ENCODE results near the gene ACAP3.
"Not testable (repeated sequence)": the region's sequence is repeated elsewhere in the genome, so short reads cannot be mapped to it uniquely, and the experiment has no call there.

The ACAP3 gene

DNA sequence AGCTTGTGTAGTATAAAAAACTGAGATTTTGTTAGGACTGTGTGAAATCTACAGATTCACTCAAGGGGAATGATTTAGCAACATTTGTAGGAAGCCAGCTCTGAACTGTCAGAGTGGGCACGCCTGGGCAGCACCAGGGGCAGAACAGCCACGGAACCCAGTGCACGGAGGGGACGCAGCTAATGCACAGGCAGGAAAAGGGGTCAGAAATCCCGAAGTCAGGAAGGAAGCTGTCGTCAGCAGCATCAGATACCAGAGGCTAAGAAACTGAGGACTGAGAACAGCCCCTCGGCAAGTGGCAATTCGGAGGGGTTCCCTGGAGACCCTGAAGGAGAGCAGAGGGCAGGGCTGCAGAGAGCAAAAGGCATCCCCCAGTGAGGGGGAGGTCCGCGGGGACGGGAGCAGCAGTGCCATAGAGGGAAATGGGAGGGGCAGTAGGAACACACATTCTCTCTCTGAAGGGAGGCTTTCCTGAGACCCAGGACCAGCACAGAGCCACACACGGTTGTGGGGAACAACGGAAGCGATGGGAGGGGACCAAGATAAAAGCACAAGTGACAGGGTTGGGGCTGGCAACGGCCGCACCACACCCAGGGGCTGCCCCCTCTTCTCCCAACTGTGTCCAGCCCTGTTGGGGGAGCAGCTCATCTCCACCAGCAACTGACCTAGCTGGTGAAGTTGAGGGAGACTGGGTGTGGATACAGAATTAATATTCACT lies 46.7 kb downstream of the ACAP3 start:
- peak; percentile 84 for DNase-seq

DNA sequence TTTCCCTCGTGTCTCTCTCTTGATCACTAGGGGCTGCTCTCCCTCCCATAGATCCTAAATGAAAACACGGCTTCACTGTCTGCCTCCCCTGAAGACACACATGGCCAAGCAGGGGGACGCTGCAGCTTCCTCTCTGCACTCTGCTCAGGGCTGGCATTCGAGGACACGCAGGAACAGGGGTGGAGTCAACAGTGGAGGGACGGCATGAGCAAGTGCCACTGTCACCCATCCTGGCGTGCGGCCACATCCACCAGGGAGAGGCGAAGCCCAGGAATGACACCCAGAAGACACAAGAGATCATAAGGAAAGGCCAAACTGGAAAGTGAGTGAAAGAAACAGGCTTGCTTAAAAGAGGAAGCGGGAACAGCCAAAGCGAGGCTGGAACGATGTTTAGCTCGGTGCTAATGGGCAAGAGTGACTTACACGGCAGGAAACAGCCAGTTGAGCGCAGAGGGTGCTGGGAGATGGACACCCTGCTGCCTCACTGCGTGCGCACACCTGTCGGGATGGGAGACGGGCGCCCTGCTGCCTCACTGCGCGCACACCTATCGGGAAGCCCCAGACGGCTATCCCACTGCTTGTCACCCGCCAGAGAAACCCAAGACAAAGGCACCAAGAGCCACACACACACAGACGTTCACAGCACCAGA lies 47.7 kb downstream of the ACAP3 start:
- DNase-seq: no peak

DNA sequence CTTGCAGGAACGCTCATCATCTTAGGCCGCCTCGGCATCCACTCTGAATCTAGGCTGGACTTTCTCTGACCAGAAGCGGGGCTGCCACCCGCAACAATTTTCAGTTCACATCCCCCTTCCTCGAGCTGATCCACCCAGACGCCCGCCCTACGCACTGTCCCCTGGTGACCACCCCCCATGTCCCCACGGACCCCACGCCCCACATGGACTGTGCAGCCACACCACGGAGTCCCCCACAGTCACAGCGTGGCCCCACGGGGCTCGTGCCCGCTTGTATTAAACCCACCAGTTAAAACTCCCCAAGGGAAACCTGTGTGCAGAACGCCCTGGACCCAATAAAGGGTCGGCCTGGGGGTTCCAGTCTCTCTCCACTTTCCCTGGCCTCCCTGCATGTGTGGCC lies 48.2 kb downstream of the ACAP3 start:
- no peak for DNase-seq

DNA sequence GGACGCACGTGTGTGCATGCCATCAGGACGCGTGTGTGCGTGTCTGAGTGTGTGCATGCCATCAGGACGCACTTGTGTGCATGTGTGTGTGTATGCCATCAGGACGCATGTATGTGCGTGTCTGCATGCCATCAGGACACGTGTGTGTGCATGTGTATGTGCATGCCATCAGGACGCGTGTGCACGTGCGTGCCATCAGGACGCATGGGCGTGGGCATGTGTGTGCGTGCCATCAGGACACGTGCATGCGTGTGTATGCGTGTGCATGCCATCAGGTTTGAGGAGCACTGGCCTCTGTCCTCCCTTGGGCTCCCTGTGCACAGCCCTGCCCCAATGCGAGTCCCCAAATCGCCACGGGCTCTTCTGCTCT lies 48.6 kb downstream of the ACAP3 start:
- no peak for DNase-seq

DNA sequence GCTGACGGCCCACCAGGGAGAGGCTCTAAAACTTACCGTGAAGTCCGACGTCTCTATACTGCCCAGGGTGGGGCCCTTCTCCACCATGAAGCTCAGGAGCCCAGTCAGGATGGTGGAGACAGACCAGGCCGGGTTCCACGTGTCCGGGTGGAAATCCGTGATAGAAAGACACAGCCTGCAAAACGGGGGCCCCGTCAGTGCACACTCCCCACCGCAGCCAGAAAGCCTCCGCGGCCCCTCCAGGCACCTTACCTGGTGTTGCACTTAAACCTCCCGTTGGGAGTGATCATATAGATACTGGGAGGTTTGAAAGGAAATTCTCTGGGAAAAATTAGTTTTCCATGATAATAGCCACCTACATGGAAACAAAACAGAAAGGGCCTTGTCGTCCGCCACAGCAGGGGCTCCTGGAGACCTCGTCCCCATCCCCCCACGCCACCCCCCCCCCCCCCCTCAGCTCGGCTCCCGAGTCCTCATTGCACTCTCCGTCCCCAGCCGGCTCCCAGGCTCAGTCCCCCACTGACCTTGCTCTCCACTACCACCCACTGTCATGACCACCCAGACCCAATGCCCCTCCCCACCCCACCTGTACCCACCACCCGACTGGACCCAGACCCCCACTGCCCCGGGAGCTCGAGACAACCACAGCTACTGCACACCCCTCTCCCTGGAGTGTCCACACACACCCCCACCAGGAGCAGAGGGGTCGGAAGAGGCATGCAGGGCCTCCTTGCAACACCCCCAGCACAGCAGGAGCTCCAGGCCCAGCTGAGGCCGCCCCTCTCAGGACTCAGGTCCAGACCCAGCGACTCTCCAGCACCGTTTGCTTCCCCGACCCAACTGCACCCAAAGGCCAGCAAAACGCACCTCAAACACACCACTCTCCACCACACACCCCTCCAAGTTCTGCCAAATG lies 50.5 kb downstream of the ACAP3 start:
- no peak for DNase-seq

DNA sequence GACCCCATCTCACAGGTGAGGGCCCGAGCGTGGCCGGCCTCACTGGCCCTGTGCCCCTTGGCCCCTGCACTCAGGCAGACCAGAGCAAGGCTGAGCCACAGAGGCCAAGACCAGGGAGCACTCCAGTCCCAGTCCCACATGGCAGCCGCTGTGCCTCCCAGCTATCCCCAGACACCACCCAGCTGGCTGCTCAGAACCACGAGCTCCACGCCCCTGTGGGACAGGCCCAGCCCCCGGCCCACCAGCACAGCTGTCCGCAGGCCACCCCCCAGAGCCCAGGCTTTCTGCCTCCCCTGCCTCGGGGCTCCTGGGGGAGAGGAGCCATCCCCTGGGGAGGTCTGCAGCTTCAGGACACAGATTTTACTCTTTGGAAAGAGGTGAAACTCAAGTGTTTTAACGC lies 52.1 kb downstream of the ACAP3 start:
- DNase-seq: no peak

DNA sequence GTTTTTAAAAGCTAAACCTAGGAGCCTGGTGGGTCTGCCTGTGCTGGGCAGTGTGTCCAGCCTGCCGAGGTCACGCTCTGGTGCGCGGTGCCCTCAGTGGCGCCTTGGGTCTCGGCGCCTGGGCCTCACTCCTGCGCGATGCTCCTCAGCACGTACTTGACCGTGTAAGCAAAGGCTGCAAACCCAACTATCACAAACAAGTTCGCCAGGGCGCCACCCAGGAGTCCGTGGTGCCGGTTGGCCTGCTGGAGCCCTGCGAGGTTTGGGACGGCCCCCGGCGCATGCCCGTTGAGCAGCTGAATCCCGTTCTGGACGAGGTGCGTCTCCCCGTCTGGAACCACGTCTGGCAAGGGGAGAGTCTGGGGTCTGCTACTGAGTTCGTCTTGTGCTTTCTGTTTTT lies 52.7 kb downstream of the ACAP3 start:
- DNase-seq: no peak

DNA sequence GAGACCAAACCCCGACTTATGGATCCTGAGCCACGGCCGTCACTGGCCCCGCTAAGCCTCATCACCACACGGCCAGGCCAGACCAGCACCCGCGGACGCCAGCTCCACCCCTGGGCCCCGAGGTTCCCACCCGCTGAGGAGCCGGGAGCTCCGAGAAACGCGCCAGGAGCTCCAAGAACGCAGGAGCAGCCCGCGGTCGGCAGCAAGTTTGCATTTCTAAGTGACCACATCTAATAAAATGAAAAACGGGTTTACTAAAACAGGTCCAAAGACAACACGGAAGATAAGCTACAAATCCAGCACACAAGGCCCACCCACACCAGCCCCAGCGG lies 53.1 kb downstream of the ACAP3 start:
- DNase-seq: no peak

DNA sequence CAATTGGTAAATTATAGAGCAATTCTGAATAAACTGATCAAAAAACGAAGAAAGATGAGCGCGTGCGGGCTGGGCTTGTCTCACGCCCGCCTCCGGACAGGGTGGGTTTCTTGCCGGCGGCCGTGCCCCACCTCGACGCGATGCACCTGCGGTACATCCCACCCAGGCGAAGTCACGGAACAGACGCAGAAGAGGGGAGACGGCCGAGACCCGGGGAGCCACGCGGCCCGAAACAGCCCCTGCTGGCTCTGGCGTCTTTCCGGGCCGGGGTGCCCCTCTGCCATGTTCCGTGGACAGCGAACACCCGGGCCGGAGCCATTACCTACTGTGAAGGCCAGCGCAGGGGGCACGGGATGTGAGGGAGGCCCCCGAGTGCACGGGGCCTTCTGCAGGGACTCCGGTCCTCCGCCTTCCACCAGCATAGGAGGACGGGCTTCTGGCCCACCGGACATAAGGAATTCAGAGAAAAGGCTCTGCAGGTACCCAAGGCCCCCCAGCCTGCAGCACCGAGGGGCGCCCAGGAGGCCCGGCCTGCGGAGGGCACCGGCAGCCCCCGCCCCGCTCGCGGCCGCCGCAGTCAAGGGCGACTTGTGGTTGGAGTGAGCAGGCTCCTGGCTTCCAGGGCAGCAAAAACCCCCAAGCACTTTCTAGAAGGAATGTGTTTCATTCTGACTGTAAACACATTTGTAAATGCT lies 53.6 kb downstream of the ACAP3 start:
- no peak for DNase-seq

DNA sequence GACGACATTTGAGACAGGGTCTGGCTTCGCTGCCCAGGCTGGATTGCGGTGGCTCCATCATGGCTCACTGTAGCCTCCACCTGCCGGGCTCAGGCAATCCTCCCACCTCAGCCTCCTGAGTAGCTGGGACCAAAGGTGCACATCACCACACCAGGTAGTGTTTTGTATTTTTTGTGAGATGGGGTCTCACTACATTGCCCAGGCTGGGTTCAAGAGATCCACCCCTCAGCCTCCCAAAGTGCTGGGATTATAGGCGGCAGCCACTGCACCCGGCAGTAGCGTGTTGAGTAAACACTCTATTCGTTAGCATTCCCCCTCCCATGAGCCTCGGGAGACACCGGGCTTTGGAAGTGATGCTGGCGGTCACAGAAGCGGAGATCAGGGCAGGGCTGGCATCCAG lies 54.4 kb downstream of the ACAP3 start:
- no peak for DNase-seq

DNA sequence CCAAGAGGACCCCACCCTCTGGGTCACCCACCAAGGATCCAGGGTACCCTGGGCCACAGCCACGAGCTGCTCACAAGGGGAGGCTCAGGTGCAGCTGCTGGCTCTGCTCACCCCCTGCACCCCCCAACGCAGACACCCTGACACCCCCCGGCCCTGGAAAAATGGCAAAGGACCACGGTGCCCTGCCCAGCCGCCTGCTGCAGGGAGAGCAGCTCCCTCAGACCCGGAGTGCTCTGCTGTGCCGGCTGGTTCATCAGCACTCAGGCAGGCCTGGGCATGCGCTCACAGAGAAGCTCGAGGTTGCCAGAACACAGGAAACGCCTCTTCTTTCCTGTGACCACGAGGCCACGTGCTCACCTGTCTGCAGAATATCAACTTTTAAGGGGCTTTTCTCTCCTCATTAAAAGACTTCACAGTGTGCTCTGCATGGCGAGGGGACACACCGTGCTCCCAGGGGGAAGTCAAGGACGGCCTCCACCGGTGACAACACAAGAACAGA lies 56.9 kb downstream of the ACAP3 start:
- DNase-seq: no peak

DNA sequence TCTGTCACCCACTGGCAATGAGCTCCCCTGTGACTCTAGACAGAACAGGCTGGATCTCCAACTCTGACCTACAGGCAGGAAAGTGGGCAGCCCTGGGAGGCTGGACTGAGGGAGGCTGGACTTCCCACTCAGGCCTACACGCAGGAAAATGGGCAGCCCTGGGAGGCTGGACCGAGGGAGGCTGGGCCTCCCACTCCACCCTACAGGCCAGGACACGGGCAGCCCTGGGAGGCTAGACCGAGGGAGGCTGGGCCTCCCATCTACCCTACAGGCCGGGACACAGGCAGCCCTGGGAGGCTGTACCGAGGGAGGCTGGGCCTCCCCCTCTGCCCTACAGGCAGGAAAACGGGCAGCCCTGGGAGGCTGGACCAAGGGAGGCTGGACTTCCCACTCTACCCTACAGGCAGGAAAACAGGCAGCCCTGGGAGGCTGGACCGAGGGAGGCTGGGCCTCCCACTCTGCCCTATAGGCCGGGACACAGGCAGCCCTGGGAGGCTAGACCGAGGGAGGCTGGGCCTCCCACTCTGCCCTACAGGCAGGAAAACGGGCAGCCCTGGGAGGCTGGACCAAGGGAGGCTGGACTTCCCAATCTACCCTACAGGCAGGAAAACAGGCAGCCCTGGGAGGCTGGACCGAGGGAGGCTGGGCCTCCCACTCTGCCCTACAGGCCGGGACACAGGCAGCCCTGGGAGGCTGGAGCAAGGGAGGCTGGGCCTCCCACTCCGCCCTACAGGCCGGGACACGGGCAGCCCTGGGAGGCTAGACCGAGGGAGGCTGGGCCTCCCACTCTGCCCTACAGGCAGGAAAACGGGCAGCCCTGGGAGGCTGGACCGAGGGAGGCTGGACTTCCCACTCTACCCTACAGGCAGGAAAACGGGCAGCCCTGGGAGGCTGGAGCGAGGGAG lies 59.5 kb downstream of the ACAP3 start:
- not testable (repeated sequence) for DNase-seq

DNA sequence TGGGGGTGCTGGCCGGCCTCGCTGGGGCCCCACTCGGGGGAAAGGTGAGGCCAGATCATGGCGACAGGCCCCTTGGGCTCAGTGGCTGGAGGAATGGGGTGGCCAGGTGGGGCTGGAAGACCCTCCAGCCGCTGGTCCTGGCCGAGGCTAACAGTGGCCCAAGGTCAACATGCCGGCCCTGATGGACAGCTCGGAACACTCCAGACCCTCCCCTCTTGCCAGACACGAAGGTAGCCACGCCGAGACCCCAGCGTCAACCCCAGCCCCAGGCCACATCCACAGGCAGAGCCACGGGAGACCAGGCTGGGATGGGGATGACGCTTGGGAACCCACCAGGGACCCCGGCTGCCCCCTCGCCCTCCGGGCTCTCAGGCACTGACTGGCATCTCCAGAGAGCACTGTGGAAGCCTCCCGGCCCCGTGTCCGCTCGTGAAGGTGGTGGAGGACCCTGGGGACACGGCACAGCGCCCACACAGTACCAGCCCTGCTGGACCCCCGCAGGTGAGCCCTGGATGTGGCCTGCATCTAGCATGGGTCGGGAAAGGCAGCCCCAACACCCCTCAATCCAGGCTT lies 60.3 kb downstream of the ACAP3 start:
- DNase-seq: no peak

DNA sequence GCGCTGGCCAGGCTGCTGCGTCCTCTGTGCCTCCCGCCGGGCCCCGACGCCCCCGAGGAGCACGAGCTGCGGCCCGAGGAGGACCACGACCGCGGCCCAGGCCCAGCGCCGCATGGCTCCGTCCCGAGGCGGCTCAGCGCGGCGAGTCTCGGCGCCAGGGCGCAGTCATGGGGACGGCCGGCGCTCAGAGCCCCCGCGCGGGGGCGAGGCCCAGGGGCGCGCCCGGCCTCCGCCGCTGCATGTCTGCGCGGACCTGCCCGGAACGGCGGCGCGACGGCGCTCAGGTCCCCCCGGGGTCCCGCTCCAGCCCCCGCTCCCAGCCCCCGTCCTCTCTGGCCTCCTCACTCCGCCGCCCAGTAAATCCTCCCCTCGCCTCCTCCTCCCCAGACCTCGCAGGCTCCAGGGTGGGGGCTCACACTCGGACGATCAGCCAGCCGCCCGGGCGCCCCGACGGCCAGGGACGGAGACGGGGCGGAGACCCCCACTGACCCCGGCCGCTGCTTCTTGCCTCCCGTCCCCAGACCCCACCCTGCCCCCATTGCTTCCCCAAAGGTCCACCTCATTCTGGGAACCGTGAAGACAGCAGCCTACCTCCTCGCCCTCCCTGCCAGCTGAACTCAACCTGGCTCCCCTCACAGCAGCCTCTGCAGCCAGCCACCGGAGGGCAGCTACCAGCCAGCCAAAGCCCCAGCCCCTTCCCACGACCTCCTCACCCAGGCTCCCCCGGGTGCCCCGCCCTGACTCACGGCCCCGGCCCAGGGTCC lies 61.0 kb downstream of the ACAP3 start, which contains the start of gene C1QTNF12:
Gene C1QTNF12, minus strand, starts transcription at position 146 of the 764 bp plus-strand sequence. Its CDS starts 32 bp downstream, at position 114.
- peak; percentile 27 for DNase-seq

DNA sequence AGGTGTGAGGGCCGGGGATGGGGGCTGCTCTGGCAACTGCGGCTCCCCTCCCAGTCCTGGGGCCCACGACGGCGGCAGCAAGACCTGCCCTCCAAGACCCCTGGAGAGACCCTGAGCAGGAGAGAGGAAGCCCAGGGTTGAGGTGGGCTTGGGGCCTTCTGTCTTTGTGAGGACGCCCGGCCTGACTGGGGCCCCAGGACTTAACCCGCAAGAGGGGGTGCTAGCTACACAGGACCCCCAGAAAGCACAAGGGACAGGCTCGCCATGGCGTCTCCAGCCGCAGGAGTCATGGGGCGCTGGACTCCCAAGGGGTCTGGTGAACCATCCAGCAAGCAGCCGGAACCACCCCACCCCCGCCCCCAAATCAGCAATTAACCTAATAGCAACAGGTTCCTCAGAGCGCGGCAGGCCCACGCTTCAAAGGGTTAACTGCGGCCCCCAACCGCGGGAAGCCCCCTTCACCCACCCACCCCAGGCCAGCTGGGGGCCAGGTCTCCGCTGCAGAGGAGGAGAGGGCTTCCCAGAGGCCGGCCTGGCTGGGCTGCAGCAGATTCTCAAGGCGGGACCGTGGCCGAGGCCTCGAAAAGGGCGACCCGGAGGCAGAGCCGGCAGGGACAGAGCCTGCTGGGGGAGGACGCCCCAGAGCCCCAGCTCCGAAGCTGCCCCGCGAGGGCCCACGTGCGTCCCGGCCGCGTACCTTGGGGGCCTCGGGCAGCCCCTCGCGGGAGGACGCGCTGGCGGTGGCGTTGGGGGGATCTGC lies 61.7 kb downstream of the ACAP3 start:
- DNase-seq: peak; percentile 24

DNA sequence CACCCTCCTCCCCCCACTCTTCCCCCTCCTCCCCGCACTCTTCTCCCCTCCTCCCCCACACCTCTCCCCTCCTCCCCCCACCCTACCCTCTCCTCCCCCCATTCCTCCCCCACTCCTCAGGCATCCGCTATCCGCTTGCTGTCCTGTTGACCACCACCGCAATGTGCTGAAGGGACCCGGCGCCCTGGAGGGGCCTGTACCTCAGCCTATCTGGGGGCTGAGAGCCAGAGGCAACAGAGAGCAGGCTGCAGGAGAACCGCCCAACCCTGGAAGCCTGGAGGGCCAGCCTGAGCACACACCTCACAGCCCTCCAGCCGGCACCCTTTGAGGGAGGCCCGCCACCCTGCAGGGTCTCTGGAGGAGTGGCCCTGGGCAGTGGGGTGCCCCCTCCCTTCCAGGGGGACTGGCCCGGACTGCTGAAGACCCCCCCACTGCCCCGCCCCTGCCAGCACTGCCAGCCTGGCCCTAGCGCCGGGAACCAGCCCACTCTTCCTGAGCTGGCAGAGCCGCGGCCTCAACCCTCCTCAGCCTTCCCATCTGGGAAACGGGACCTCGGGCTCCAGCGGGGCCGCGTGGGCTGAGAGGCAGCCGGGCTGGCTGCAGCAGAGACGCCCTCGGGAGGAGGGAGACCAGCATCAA lies 62.4 kb downstream of the ACAP3 start:
- peak; percentile 29 for DNase-seq

DNA sequence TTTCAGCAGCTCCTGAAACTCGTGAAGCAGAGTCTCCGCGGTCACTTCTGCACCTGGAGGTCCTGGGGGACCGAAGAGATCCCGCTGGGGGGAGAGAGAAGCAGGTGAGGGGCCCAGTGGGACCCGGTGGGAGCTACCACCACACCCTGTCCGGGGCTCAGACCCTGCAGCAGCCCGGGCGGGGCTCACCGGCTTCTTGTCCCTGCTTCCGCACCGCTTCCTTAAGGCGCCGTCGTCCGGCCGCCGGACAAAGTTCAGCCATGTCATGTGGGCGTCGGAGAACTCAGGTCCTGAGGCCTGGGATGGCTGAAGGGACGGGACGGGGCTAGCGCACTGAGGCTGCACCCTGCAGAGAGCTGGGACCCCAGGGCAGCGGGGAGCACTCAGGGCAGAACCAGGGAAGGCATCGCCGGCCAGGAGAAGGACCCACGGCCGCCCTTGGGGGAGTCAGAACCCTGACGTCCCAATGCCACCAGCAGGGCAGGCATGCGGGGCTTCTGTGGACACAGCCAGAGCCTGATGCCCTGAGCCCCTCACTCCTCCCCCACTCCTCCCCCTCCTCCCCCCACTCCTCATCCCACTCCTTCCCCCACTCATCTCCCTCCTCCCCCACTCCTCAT lies 63.4 kb downstream of the ACAP3 start:
- peak; percentile 25 for DNase-seq

DNA sequence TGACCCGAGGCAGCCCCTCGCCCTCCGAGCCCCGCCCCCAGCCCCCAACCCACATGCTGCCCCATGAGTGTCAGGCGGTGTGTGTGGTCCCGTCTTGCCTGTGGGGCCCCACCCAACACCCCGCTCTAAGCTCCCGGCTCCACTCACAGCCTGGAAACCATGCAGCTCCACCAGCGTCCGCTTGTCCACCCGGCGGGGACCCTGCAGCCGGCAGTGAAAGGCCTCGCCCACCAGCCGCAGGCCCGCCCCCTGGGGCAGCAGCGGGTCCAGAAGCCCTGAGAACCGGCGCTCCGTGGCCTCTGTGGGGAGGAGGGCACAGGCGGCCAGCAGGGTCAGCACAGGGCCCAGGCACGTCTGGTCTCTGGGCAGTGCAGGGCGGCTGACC lies 63.9 kb downstream of the ACAP3 start:
- no peak for DNase-seq

DNA sequence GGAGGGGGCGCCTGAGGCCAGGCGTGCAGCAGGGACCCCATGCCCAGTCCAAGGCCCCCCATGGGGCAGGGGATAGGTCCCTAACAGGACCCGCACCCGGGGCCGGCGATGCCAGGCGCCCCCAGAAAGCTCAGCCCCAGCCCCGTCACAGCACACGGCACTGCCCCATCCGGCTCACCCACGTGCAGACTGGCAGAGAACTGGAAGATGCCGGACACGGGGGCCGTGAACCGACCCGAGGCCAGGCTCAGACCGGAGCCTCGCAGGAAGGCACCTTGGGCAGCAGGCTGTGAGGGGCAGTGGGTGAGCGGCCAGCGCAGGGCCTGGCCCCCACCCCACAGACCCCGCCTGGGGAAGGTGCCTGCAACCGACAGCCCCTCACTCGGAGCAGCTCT lies 64.5 kb downstream of the ACAP3 start:
- no peak for DNase-seq
